ENCODE data around the gene SH3YL1. TPM values are rescaled to one million over a fixed set of nuclear protein-coding genes. Genes with fewer than 3 reads are reported as not detected.
"Not testable (repeated sequence)": the region's sequence is repeated elsewhere in the genome, so short reads cannot be mapped to it uniquely, and the experiment has no call there.

SH3YL1 gene
- total RNA-seq, 2 donors from 2014 or later: 31.6 to 37.8 TPM

GRCh38 chr2:172120-172519 lies 91.7 kb downstream of the SH3YL1 start:
- H3K4me3 Mint-ChIP-seq; H3K36me3 Mint-ChIP-seq (ENCODE audit: insufficient read depth in 2 of 2); H3K27ac Mint-ChIP-seq; ATAC-seq (replicated peaks in 1 of 2); DNase-seq; H3K9me3 Mint-ChIP-seq: not testable (repeated sequence)
- peaks cover 11% of the 10 kb centered on the region for H3K27me3 Mint-ChIP-seq (ENCODE audit: low read depth)
- H3K4me1 Mint-ChIP-seq (ENCODE audit: low read depth): peaks cover 23% of the 10 kb centered on the region

DNA sequence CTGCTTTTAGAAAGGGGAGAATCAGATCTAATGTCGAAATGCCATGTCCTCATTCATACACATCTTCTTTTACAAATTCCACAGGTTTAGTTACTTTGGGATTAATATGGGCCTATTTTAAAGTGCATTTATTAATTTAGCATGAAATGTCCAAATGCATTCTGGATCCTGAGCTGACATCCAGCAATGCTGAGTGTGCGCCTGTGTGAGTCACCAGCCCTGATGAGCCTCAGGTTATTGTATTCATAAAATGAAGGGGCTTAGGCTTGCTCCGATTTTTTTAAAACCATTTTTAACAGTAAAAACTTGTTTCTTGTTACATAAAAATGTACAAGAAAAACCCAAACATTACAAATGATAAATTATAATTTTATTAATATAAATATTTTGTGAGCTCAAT lies 94.1 kb downstream of the SH3YL1 start:
- no peak overlapping the region for H3K27ac Mint-ChIP-seq
- ATAC-seq (replicated peaks in 1 of 2) (no peak), DNase-seq (no peak)
- H3K4me3 Mint-ChIP-seq: no peak overlapping the region
- no peaks in the 10 kb centered on the region for H3K4me1 Mint-ChIP-seq (ENCODE audit: low read depth)
- H3K36me3 Mint-ChIP-seq (ENCODE audit: insufficient read depth in 2 of 2): no peaks in the 10 kb centered on the region
- peaks cover 0 to 2% of the 10 kb centered on the region in 2 donors for H3K9me3 Mint-ChIP-seq
- peaks cover 11% of the 10 kb centered on the region for H3K27me3 Mint-ChIP-seq (ENCODE audit: low read depth)

Other genes with a start within 250 kb of the SH3YL1 start
- 1 to 10 TPM in 1 of 2 donors, under 1 TPM in 1; 0.72 to 2.0 TPM for gene FAM110C, start 217.5 kb downstream of the SH3YL1 start, total RNA-seq
- 100 to 1,000 TPM; 141 to 163 TPM for gene ACP1, start 915 bp upstream of the SH3YL1 start, total RNA-seq
- under 1 TPM; 0.36 to 0.60 TPM for gene ALKAL2, start 24.1 kb upstream of the SH3YL1 start, total RNA-seq